Ammon's horn (tissue), 1 donor: ENCODE results near the gene SLC34A3.

ENCODE experiments used
- DNase-seq: peaks from one replicate; pipeline ENCODE4 v3.0.0-alpha.2; 2016; ENCODE audit warnings: low spot score

SLC34A3 gene

GRCh38 chr9:137275588-137276472 lies 45.1 kb downstream of the SLC34A3 start:
- DNase-seq = no peak

DNA sequence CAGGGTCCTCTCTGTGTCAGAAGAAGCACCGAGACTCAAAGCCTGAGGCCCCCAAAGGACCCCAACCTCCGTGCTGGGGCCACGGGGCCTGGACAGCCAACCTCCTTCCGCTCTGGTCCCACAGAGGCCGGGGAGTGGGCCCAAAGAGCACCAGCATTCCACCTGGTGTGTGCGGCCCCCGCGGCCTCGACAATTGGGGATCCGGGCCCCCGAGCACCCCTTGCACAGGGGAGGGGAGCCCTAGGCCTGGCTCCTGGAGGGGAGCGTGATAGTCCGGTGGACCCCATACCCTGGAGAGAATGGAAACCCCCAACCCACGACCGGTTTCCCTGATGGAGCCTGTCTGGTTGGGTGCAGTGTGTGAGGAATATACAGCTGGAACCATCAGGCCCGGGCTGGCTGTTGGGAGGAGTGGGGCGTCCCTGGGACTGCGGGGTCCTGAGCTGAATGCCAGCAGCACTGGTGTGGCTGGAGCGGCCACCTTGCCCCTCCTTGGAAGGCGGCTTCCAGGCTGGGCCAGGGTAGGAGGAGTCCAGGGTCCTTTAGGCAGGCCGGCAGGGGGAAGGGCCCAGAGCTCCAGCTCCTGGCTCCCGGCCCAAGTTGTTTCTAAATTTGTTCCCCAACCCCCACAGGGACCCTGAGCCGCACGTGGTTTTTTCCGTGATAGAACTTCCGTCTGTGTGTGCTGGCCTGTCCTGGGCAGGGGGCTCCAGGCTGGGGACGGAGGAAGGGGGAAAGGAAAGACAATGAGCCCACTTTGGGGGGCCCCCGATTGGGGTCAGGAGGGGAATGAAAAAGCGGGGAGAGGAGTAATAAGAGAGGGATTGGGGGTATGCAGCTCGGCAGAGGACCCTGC lies 46.0 kb downstream of the SLC34A3 start:
- DNase-seq = no peak

GRCh38 chr9:137277329-137278041 lies 46.8 kb downstream of the SLC34A3 start, which contains the start of gene TOR4A:
Gene TOR4A, plus strand, starts transcription at chr9:137277726. Its CDS starts 964 bp downstream, at chr9:137278690.
- DNase-seq = peak; percentile 56

GRCh38 chr9:137278061-137278701 lies 47.5 kb downstream of the SLC34A3 start:
- DNase-seq = no peak

DNA sequence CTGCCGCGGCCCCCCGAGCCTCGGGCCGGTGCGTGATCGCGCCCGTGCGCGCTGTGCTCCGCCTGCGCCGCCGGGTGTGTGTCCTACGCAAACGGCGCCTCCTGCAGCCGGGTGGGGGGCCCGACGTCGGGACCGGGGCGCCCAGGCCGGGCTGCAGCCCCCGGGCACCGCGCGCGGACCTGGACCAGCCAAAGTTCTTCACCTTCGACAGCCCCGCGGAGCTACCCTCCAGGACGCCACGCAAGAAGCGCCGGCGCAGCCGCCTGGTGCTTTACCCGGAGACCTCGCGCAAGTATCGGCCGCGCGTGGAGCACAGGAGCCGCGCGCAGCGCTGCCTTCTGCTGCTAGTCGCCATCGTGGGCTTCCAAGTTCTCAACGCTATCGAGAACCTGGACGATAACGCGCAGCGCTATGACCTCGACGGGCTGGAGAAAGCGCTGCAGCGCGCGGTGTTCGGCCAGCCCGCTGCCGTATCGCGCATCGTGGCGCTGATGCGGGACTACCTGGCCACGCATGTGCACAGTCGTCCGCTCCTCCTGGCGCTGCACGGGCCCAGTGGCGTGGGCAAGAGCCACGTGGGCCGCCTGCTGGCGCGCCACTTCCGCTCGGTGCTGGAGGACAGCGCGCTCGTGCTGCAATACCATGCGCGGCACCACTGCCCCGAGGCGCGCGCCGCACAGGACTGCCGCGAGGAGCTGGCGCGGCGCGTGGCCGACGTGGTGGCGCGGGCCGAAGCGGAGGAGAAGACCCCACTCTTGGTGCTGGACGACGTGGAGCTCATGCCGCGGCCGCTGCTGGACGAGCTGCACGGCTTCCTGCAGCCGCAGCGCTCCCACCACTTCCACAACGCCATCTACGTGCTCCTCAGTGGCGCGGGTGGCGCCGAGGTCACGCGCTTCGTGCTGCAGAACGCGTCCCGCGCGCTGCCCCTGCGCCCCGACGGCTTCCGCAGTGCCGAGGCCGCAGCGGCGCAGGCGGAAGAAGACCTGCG lies 48.3 kb downstream of the SLC34A3 start:
- DNase-seq = no peak

DNA sequence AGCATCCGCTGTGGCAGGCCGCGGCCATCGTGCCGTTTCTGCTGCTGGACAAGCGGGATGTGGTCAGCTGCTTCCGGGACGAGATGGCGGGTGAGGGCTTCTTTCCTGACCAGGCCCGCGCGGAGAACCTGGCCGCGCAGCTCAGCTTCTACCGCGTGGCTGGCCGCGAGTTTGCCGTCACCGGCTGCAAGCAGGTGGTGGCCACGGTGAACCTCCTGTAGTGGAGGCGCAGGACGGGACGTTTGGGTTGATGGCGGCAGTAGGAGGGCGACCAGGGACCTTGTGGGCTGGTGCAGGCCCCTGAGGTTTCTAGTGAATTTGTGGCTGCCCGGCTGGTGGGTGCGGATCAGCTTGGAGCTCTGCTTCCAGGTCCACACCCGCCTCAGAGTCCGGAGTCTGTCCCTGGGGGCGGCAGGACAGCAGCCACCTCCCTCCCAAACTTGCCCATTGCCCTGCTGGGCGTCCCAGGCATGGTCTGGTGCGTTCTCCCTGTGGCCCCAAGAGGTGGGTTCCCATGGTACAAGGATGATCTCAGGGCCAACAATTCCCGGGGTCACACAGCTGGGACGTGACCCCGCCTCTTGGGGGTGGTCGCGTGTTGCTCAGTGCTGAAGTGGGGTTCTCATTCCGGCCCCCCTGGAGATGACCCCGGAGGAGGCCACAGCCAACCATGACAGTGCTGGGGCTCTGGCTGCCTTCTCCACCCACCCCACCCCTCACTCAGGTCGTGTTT lies 49.2 kb downstream of the SLC34A3 start:
- DNase-seq = no peak

GRCh38 chr9:137280474-137281344 lies 50.0 kb downstream of the SLC34A3 start:
- DNase-seq = no peak

- DNase-seq = no peak
Measured at GRCh38 chr9:137281345-137282116, 50.8 kb downstream of the SLC34A3 start.
